ENCODE results near the gene VIPAS39. TPM values are rescaled to one million over a fixed set of nuclear protein-coding genes. Genes with fewer than 3 reads are reported as not detected.

The VIPAS39 gene
- total and polyA plus RNA-seq, 9 of the 15 experiments (the other 6 are each of a cell fraction or from before 2014, with no cell fraction given), result 5.7 to 25.6 (median 9.9) TPM

DNA sequence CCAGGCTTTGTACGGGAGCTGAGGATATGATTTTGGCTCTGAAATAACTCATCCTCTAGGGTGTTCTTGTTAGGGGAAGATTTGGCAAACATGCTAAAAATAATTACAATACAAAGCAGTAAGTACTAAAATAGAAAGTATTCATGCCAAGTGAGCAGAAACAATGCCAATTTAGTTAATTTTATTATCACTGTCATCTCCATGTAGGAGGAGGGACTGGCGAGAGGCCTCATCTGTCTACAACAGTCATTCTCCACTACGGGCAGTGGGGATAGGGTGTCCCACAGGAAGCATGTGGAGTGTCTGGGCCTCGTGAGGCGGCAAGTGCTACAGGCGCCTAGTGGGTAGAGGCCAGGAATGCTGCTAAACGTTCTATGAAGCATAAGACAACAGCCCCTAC is 37.9 kb upstream of the VIPAS39 start (continued):
- TF ChIP-seq ZBTB8A (IDR thresholded peaks at IDR 0.05; ENCODE audit: partially characterized antibody) (no peak), ZNF507 (tag; conservative IDR thresholded peaks at IDR 0.05) (no peak), THRA (IDR thresholded peaks at IDR 0.05) (no peak), SAFB2 (IDR thresholded peaks at IDR 0.05; ENCODE audit: borderline replicate concordance, low read depth, low read length, severe bottlenecking) (no peak), ZNF609 (CRISPR knock-in tag; IDR thresholded peaks at IDR 0.05; ENCODE audit: borderline replicate concordance) (no peak)
- TF ChIP-seq, protein P1, sequence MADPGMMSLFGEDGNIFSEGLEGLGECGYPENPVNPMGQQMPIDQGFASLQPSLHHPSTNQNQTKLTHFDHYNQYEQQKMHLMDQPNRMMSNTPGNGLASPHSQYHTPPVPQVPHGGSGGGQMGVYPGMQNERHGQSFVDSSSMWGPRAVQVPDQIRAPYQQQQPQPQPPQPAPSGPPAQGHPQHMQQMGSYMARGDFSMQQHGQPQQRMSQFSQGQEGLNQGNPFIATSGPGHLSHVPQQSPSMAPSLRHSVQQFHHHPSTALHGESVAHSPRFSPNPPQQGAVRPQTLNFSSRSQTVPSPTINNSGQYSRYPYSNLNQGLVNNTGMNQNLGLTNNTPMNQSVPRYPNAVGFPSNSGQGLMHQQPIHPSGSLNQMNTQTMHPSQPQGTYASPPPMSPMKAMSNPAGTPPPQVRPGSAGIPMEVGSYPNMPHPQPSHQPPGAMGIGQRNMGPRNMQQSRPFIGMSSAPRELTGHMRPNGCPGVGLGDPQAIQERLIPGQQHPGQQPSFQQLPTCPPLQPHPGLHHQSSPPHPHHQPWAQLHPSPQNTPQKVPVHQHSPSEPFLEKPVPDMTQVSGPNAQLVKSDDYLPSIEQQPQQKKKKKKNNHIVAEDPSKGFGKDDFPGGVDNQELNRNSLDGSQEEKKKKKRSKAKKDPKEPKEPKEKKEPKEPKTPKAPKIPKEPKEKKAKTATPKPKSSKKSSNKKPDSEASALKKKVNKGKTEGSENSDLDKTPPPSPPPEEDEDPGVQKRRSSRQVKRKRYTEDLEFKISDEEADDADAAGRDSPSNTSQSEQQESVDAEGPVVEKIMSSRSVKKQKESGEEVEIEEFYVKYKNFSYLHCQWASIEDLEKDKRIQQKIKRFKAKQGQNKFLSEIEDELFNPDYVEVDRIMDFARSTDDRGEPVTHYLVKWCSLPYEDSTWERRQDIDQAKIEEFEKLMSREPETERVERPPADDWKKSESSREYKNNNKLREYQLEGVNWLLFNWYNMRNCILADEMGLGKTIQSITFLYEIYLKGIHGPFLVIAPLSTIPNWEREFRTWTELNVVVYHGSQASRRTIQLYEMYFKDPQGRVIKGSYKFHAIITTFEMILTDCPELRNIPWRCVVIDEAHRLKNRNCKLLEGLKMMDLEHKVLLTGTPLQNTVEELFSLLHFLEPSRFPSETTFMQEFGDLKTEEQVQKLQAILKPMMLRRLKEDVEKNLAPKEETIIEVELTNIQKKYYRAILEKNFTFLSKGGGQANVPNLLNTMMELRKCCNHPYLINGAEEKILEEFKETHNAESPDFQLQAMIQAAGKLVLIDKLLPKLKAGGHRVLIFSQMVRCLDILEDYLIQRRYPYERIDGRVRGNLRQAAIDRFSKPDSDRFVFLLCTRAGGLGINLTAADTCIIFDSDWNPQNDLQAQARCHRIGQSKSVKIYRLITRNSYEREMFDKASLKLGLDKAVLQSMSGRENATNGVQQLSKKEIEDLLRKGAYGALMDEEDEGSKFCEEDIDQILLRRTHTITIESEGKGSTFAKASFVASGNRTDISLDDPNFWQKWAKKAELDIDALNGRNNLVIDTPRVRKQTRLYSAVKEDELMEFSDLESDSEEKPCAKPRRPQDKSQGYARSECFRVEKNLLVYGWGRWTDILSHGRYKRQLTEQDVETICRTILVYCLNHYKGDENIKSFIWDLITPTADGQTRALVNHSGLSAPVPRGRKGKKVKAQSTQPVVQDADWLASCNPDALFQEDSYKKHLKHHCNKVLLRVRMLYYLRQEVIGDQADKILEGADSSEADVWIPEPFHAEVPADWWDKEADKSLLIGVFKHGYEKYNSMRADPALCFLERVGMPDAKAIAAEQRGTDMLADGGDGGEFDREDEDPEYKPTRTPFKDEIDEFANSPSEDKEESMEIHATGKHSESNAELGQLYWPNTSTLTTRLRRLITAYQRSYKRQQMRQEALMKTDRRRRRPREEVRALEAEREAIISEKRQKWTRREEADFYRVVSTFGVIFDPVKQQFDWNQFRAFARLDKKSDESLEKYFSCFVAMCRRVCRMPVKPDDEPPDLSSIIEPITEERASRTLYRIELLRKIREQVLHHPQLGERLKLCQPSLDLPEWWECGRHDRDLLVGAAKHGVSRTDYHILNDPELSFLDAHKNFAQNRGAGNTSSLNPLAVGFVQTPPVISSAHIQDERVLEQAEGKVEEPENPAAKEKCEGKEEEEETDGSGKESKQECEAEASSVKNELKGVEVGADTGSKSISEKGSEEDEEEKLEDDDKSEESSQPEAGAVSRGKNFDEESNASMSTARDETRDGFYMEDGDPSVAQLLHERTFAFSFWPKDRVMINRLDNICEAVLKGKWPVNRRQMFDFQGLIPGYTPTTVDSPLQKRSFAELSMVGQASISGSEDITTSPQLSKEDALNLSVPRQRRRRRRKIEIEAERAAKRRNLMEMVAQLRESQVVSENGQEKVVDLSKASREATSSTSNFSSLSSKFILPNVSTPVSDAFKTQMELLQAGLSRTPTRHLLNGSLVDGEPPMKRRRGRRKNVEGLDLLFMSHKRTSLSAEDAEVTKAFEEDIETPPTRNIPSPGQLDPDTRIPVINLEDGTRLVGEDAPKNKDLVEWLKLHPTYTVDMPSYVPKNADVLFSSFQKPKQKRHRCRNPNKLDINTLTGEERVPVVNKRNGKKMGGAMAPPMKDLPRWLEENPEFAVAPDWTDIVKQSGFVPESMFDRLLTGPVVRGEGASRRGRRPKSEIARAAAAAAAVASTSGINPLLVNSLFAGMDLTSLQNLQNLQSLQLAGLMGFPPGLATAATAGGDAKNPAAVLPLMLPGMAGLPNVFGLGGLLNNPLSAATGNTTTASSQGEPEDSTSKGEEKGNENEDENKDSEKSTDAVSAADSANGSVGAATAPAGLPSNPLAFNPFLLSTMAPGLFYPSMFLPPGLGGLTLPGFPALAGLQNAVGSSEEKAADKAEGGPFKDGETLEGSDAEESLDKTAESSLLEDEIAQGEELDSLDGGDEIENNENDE (IDR thresholded peaks at IDR 0.05; ENCODE audit: low read depth, low read length), result no peak
